GM12872 (cell line): Measurements from ENCODE around the gene NNAT.

Experiments used
- CTCF ChIP-seq: IDR thresholded peaks from 3 replicates; pipeline ENCODE4 v1.5.1; 2011; ENCODE audit warnings: low read depth, mild to moderate bottlenecking, low read length, moderate library complexity; ENCODE audit not compliant: insufficient read depth

NNAT gene

GRCh38 chr20:37540001-37540400 lies 19.0 kb downstream of the NNAT start:
- no peak for TF ChIP-seq CTCF

- TF ChIP-seq CTCF = no peak
These were observed 20.3 kb downstream of the NNAT start for GRCh38 chr20:37541326-37541725.

DNA sequence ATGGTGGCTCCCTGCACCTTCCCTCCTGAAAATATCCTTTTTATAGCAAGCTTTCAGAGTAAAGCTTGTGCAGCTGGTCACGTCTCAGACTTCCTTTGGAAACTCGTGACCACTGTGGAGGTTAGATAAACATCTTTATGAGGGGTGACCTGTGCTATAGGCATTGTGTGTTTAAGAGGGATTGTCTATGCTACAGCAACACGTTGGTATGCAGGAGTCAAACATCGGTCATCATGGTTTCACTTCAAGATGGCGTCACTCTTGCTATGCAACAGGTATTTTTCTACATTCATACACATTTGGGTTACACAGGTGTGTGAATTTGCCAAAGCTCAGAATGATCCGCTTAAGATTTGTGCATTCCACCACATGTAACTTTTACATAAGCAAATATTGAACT lies 21.2 kb downstream of the NNAT start:
- no peak for TF ChIP-seq CTCF

GRCh38 chr20:37543828-37544227 lies 22.8 kb downstream of the NNAT start:
- TF ChIP-seq CTCF = peak; percentile 30; the same call in 1 of the 3 replicates

- TF ChIP-seq CTCF = no peak
These were observed 23.3 kb downstream of the NNAT start for GRCh38 chr20:37544386-37544785.

- no peak for TF ChIP-seq CTCF
These were observed 24.5 kb downstream of the NNAT start for GRCh38 chr20:37545516-37545915.

- TF ChIP-seq CTCF = no peak
These were observed 26.9 kb downstream of the NNAT start for GRCh38 chr20:37547912-37548311.

DNA sequence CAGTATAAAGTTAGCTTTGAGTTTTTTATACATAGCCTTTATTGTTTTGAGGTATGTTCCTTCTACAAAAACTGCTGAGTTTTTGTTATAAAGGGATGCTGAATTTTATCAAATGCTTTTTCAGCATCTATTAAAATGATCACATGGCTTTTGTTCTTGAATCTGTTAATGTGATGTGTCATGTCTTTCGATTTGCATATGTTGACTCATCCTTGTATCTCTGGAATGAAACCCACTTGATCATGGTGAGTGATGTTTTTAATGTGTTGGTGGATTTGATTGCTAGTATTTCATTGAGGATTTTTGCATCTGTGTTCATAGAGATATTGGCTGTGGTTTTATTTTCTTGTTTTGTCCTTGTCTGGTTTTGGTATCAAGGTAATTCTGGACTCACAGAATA lies 31.4 kb downstream of the NNAT start:
- TF ChIP-seq CTCF = no peak
